MCF 10A (cell line): ENCODE measurements around the gene TMEM150C. TPM values are rescaled to one million over a fixed set of nuclear protein-coding genes. Genes with fewer than 3 reads are reported as not detected.

Source experiments
- BruUV-seq: library from RNA; stranded (reverse); fragments of 400-500 nt; replicated peaks from 2 replicates; lab custom pipeline; 2021; lab: Mats Ljungman, UMichigan
- CTCF ChIA-PET: fragments of 300-600 bp; sonication (Branson Sonifier 250); formaldehyde crosslinking; extraction: SDS; loops from one replicate; lab custom pipeline; 2021; ENCODE audit warnings: antibody characterized with exemption, inconsistent platforms; lab: Yijun Ruan, JAX
- POLR2A ChIA-PET: fragments of 300-600, 350-650 bp; sonication (Branson Sonifier 250); formaldehyde crosslinking; extraction: SDS; loops from one replicate; lab custom pipeline; 2020; ENCODE audit warnings: antibody characterized with exemption, inconsistent platforms; lab: Yijun Ruan, JAX
- DNase-seq: peaks from one replicate; pipeline ENCODE4 v3.0.0-alpha.2; 2018; ENCODE audit not compliant: unreplicated experiment
- H3K27ac Mint-ChIP-seq: one replicate; pipeline ENCODE4 v1.8.0; 2022; ENCODE audit warnings: mild to moderate bottlenecking, low read depth, mixed read lengths; ENCODE audit not compliant: unreplicated experiment
- H3K27me3 Mint-ChIP-seq: one replicate; pipeline ENCODE4 v1.8.0; 2022; ENCODE audit warnings: mixed read lengths; ENCODE audit not compliant: insufficient read depth, unreplicated experiment
- H3K36me3 Mint-ChIP-seq: one replicate; pipeline ENCODE4 v1.8.0; 2022; ENCODE audit warnings: mild to moderate bottlenecking, moderate library complexity, mixed read lengths; ENCODE audit not compliant: insufficient read depth, unreplicated experiment
- H3K4me1 Mint-ChIP-seq: one replicate; pipeline ENCODE4 v1.8.0; 2022; ENCODE audit warnings: mixed read lengths; ENCODE audit not compliant: insufficient read depth, unreplicated experiment
- H3K4me3 Mint-ChIP-seq: one replicate; pipeline ENCODE4 v1.8.0; 2022; ENCODE audit warnings: mild to moderate bottlenecking, moderate library complexity, mixed read lengths; ENCODE audit not compliant: unreplicated experiment
- H3K9me3 Mint-ChIP-seq: one replicate; pipeline ENCODE4 v1.8.0; 2022; ENCODE audit warnings: mixed read lengths; ENCODE audit not compliant: unreplicated experiment
- intact Hi-C: fragments of 100-400 bp; cut with micrococcal nuclease; formaldehyde crosslinking; loops from 2 replicates; pipeline ENCODE4 v1.14.1; 2022
- total RNA-seq: library from RNA; stranded (reverse); gene quantifications from 2 replicates; pipeline ENCODE4 v1.2.3, GENCODE V29; 2022
- TF ChIP-seq, protein P1 (sequence below): fragments of 200-600 bp; IDR thresholded peaks from one replicate; pipeline ENCODE4 v1.8.0; 2022; ENCODE audit warnings: antibody characterized with exemption, mild to moderate bottlenecking; ENCODE audit not compliant: unreplicated experiment

Gene TMEM150C
- total RNA-seq, 1 experiment from 2014 or later, result not detected

- BruUV-seq, result no TSS peak
- Mint-ChIP-seq H3K36me3 (no peaks in the 10 kb centered on the region), H3K4me3 (no peak overlapping the region), H3K9me3 (no peaks in the 10 kb centered on the region), H3K27me3 (no peaks in the 10 kb centered on the region), H3K27ac (no peak overlapping the region), H3K4me1 (no peaks in the 10 kb centered on the region)
- ChIA-PET CTCF (interaction anchor here (0.6 kb wide), 1 partner anchor 366 kb away, joined by 3 read pairs; no protein-coding TSS in a partner anchor), POLR2A (no interaction called here)
- no peak for DNase-seq
- intact Hi-C loops, result no loop called here
- TF ChIP-seq, protein P1, sequence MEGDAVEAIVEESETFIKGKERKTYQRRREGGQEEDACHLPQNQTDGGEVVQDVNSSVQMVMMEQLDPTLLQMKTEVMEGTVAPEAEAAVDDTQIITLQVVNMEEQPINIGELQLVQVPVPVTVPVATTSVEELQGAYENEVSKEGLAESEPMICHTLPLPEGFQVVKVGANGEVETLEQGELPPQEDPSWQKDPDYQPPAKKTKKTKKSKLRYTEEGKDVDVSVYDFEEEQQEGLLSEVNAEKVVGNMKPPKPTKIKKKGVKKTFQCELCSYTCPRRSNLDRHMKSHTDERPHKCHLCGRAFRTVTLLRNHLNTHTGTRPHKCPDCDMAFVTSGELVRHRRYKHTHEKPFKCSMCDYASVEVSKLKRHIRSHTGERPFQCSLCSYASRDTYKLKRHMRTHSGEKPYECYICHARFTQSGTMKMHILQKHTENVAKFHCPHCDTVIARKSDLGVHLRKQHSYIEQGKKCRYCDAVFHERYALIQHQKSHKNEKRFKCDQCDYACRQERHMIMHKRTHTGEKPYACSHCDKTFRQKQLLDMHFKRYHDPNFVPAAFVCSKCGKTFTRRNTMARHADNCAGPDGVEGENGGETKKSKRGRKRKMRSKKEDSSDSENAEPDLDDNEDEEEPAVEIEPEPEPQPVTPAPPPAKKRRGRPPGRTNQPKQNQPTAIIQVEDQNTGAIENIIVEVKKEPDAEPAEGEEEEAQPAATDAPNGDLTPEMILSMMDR, result no peak
Measured at GRCh38 chr4:82501154-82501442, 60.7 kb downstream of the TMEM150C start.

- BruUV-seq, result no TSS peak
- ChIA-PET POLR2A (no interaction called here), CTCF (interaction anchor here (0.6 to 0.7 kb wide), 2 partner anchors 254 to 367 kb away, joined by 3 read pairs; no protein-coding TSS in a partner anchor)
- no peaks in the 10 kb centered on the region for H3K4me1 Mint-ChIP-seq
- TF ChIP-seq, protein P1, result no peak
- H3K9me3 Mint-ChIP-seq, result no peaks in the 10 kb centered on the region
- no peak for DNase-seq
- no peak overlapping the region for H3K4me3 Mint-ChIP-seq
- intact Hi-C loops, result no loop called here
- no peaks in the 10 kb centered on the region for H3K27me3 Mint-ChIP-seq
- H3K27ac Mint-ChIP-seq, result no peak overlapping the region
- H3K36me3 Mint-ChIP-seq, result no peaks in the 10 kb centered on the region
Measured at GRCh38 chr4:82500435-82501153, 61.2 kb downstream of the TMEM150C start.

DNA sequence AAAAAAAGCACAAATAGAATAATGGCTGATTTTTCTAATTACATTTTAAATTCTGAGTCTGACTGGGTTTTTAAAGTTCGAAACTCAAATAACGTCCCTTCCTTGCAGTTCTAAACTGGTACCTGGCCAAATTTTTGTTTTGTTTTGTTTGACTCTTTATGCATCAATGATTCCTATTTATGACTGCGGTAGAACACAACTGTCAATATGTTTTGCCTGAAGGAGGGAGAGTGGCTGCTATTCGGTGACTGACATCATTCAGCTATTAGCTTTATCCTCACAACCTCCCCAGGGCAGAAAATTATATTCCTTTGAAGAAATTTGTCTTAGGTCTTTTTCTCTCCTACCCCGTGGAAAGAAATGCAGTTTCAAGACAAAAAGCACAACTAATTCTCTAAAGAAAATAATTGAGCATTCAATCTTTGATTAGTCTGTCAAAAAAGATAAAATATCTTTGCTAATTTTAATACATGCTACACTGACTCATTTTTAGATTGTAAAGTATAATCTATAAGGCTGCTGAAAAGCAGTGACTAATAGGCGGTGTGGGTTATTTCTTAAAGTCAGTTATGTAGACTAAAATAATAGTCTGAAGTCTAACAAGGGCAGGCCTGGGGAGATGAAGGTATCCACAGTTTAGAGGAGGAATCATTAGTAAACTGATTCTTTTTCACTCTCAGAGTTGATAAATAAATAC, 61.9 kb downstream of the TMEM150C start:
- H3K9me3 Mint-ChIP-seq, result no peaks in the 10 kb centered on the region
- H3K27ac Mint-ChIP-seq, result no peak overlapping the region
- DNase-seq, result no peak
- TF ChIP-seq, protein P1, result no peak
- H3K4me1 Mint-ChIP-seq, result no peaks in the 10 kb centered on the region
- intact Hi-C loops, result no loop called here
- no TSS peak for BruUV-seq
- H3K4me3 Mint-ChIP-seq, result no peak overlapping the region
- no peaks in the 10 kb centered on the region for H3K27me3 Mint-ChIP-seq
- CTCF ChIA-PET, result interaction anchor here (0.7 kb wide), 1 partner anchor 254 kb away, joined by 3 read pairs; no protein-coding TSS in a partner anchor
- POLR2A ChIA-PET, result no interaction called here
- no peaks in the 10 kb centered on the region for H3K36me3 Mint-ChIP-seq

- Mint-ChIP-seq H3K9me3 (no peaks in the 10 kb centered on the region), H3K4me1 (no peaks in the 10 kb centered on the region), H3K4me3 (no peak overlapping the region), H3K27me3 (no peaks in the 10 kb centered on the region), H3K36me3 (no peaks in the 10 kb centered on the region), H3K27ac (no peak overlapping the region)
- CTCF ChIA-PET, result interaction anchor here (0.5 kb wide), 1 partner anchor 306 kb away, joined by 3 read pairs; no protein-coding TSS in a partner anchor
- TF ChIP-seq, protein P1, result no peak
- POLR2A ChIA-PET, result no interaction called here
- intact Hi-C loops, result no loop called here
- DNase-seq, result no peak
- BruUV-seq, result no TSS peak
Measured at GRCh38 chr4:82496349-82496748, 65.4 kb downstream of the TMEM150C start.
